IPS DF 6.9 (cell line): ENCODE data around the gene KLF4.

Experiments
- DNase-seq: peaks from one replicate; pipeline ENCODE4 v3.0.0-alpha.2; 2013; ENCODE audit warnings: low read depth, low spot score
- H3K27ac ChIP-seq: one replicate; pipeline ENCODE4 v1.5.1; 2013; ENCODE audit warnings: low read length, control low read depth
- H3K27me3 ChIP-seq: 2 replicates; pipeline ENCODE4 v1.6.1; 2013; ENCODE audit warnings: mild to moderate bottlenecking, low read length; ENCODE audit not compliant: control insufficient read depth, insufficient read depth
- H3K36me3 ChIP-seq: 2 replicates; pipeline ENCODE4 v1.6.1; 2013; ENCODE audit warnings: low read length; ENCODE audit not compliant: control insufficient read depth, insufficient read depth
- H3K4me1 ChIP-seq: 2 replicates; pipeline ENCODE4 v1.6.1; 2013; ENCODE audit warnings: low read length; ENCODE audit not compliant: control insufficient read depth, insufficient read depth
- H3K4me3 ChIP-seq: 2 replicates; pipeline ENCODE4 v1.5.1; 2013; ENCODE audit warnings: mild to moderate bottlenecking, low read length
- H3K9me3 ChIP-seq: 2 replicates; pipeline ENCODE4 v1.6.1; 2013; ENCODE audit warnings: low read length, inconsistent platforms; ENCODE audit not compliant: control insufficient read depth, insufficient read depth
- WGBS: extraction: QIAGEN DNeasy Blood & Tissue Kit; methylation state at CpG from one replicate; pipeline ENCODE4 v1.1.7; 2013; ENCODE audit warnings: mixed read lengths, missing lambda C conversion rate; ENCODE audit not compliant: insufficient read length, insufficient coverage; 5-methylcytosine and 5-hydroxymethylcytosine counted together

KLF4 gene

DNA sequence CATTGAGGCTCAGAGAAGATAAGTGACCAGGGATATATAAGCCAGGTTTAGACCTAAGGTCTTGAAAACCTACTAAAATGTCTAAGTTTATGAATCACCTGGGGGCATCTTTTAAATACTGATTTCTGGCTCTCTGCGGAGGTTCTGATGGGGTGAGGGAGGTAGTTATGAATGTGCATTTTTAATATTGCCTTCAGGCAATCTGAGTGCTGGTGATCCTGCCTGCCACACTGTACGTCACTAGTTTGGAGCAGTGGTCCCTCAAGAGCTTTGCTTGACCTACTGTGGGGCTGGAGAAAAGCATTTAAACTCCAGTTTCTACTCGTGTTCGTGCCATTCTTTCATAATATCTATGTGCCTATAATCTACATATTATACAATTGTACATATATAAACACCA is 36.1 kb downstream of the KLF4 start:
- no peaks in the 10 kb centered on the region for H3K9me3 ChIP-seq
- H3K27ac ChIP-seq, result no peak overlapping the region
- no CpG with 5 or more reads among the region's 4 CpGs for WGBS
- H3K4me3 ChIP-seq, result no peak overlapping the region
- H3K4me1 ChIP-seq, result no peaks in the 10 kb centered on the region
- H3K27me3 ChIP-seq, result no peaks in the 10 kb centered on the region
- no peak for DNase-seq
- no peaks in the 10 kb centered on the region for H3K36me3 ChIP-seq

DNA sequence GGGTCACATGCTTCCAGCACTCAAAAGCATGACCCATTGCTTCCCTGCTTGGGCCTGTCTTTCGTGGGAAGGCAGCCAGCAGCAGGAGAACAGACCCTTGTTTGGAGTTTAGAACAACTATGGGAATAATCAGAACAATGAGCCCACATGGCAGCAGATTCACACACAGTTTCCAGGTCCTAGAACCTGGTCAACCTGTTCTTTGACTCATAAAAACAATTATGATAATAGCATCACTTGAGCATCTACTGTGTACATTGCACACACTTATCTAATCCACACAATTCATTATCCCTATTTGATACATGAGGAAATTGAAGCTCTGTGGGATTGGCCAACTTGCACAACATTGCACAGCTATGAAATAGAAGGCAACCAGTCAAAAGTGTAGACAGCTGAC is 41.7 kb downstream of the KLF4 start:
- H3K4me3 ChIP-seq, result no peak overlapping the region
- H3K27me3 ChIP-seq, result no peaks in the 10 kb centered on the region
- no peaks in the 10 kb centered on the region for H3K4me1 ChIP-seq
- WGBS, result no CpG with 5 or more reads among the region's 1 CpG
- H3K36me3 ChIP-seq, result no peaks in the 10 kb centered on the region
- no peaks in the 10 kb centered on the region for H3K9me3 ChIP-seq
- DNase-seq, result no peak
- H3K27ac ChIP-seq, result no peak overlapping the region

DNA sequence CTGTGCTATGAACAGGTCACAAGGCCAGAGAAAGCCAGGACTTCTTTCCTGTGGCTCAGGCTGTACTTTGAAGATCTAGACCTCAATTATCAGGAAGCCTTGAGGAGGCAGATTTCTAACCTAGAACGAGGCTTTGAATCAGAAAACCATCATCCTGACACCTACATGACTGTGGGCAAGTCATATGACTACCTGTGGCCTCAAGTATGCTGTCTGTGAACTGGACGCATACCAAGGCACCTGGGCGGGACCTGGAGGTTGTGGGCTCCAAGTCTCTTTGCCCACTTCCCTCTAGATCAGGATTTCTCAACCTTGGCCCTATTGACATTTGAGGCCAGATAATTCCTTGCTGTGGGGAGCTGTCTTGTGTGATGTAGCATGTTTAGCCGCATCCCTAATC is 42.5 kb downstream of the KLF4 start:
- WGBS, result no CpG with 5 or more reads among the region's 4 CpGs

DNA sequence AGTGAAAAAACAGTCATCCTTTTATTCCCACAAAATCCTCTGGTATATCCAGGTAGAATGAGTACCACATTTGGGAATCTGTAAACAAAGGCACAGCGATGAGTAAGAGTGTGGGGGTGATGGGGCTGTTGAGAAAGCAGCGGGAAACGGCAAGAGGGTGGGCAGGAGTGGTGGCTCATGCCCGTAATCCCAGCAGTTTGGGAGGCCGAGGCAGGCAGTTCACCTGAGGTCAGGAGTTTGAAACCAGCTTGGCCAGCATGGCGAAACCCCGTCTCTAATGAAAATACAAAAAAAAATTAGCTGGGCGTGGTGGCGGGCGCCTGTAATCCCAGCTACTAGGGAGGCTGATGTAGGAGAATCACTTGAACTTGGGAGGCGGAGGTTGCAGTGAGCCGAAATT is 43.1 kb downstream of the KLF4 start:
- H3K9me3 ChIP-seq, result no peaks in the 10 kb centered on the region
- no peaks in the 10 kb centered on the region for H3K4me1 ChIP-seq
- WGBS, result no CpG with 5 or more reads among the region's 12 CpGs
- no peaks in the 10 kb centered on the region for H3K36me3 ChIP-seq
- no peak overlapping the region for H3K4me3 ChIP-seq
- DNase-seq, result no peak
- no peak overlapping the region for H3K27ac ChIP-seq
- no peaks in the 10 kb centered on the region for H3K27me3 ChIP-seq

More for the DNA sequence above, 42.5 kb downstream of the KLF4 start:
- Histone ChIP-seq H3K4me3 (no peak overlapping the region), H3K36me3 (no peaks in the 10 kb centered on the region), H3K9me3 (no peaks in the 10 kb centered on the region), H3K4me1 (no peaks in the 10 kb centered on the region), H3K27me3 (no peaks in the 10 kb centered on the region), H3K27ac (no peak overlapping the region)
- no peak for DNase-seq

DNA sequence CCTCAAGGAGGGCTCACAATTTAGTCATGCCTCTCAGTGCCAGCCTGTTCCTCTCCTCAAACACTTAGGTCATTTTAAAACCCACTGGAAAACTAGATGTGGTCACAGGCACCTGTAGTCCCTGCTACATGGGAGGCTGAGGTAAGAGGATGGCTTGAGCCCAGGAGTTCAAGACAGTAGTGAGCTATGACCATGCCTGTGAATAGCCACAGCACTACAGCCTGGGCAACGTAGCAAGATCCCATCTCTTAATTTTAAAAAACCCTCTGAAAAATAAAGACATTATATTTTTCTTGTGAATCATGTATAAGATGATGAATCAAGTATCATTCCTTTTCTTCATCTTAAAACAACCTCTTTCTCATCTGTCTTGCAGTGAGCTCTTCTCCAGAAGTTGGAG is 45.8 kb downstream of the KLF4 start:
- no CpG with 5 or more reads among the region's 1 CpG for WGBS

DNA sequence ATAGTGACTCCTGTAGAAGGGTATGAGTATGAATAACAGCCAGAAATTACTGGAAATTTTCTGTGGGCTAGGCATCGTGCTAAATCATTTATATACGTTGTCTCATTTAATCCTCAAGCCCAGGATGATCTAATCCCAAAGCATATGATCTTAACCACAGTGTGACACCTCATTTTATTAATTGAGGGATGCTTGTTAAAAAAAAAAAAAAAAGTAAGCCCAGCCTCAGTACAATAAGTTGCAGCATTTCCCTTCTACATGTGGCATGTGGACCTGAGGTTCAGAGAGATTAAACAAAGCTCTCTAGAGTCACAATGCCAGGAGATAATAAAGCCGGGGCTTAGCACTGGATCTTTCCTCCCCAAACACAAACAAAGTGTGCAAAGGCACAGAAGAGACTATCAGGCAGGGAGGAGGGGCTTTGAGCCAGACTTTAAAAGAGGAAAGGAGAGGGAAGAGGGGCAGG is 49.5 kb downstream of the KLF4 start:
- no peaks in the 10 kb centered on the region for H3K36me3 ChIP-seq
- H3K27ac ChIP-seq, result no peak overlapping the region
- H3K9me3 ChIP-seq, result no peaks in the 10 kb centered on the region
- H3K27me3 ChIP-seq, result no peaks in the 10 kb centered on the region
- no CpG with 5 or more reads among the region's 3 CpGs for WGBS
- no peak for DNase-seq
- H3K4me3 ChIP-seq, result no peak overlapping the region
- no peaks in the 10 kb centered on the region for H3K4me1 ChIP-seq

More for the DNA sequence above, 45.8 kb downstream of the KLF4 start:
- Histone ChIP-seq H3K27ac (no peak overlapping the region), H3K27me3 (no peaks in the 10 kb centered on the region), H3K9me3 (no peaks in the 10 kb centered on the region), H3K4me1 (no peaks in the 10 kb centered on the region), H3K4me3 (no peak overlapping the region), H3K36me3 (no peaks in the 10 kb centered on the region)
- DNase-seq, result no peak

DNA sequence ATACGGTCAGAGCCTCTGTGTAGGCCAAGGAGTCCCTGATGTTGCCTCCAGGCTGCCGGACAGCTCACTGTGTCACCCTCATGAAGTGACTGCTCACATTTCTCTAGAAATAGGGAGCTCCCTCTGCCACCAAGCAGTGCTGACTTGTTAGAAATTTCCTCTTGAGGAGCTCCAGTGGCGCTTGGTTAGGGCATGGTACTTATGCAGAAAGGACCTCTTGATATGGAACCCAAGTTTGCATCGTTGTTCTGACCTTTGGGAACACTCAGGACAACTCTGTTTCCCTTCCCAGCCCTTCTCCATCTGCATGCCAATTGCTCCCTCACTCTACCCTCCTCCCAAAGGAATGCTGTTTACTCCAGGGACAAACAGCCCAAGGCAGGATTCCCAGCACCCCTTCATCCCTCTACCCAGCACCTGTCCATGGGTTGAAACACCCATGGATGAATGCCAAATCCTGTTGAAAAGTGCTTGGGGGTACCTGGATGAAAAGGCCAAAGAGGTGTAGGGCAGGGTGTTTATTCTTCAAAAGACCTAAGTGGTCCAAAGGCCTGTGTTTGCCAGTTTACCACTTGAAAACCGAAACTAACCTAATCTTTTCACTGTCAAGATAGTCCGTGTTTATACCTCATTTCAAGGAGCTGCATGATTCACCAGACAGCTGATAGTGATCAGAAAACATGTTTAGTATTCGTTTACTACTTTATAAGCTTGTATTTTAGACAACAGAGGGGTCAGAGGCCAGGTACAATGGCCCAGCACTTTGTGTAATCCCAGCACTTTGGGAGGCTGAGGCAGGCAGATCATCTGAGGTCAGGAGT is 51.1 kb downstream of the KLF4 start:
- Histone ChIP-seq H3K27me3 (no peaks in the 10 kb centered on the region), H3K4me3 (no peak overlapping the region), H3K4me1 (no peaks in the 10 kb centered on the region), H3K36me3 (no peaks in the 10 kb centered on the region), H3K27ac (no peak overlapping the region), H3K9me3 (no peaks in the 10 kb centered on the region)
- WGBS, result no CpG with 5 or more reads among the region's 7 CpGs
- DNase-seq, result peak; percentile 67

DNA sequence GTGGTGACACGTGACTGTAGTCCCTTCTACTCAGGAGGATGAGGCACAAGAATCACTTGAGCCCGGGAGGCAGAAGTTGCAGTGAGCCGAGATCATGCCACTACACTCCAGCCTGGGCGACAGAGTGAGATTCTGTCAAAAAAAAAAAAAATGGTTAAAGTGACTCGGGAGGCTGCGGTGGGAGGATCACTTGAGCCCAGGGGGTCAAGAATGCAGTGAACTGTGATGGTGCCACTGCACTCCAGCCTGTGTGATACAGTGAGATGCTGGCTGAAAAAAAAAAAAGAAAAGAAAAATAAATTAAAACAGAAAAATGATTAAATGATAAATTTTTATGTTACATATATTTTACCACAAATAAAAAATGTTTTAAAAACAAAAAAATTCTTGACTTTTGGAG is 51.9 kb downstream of the KLF4 start:
- DNase-seq, result no peak
- Histone ChIP-seq H3K36me3 (no peaks in the 10 kb centered on the region), H3K4me1 (no peaks in the 10 kb centered on the region), H3K27ac (no peak overlapping the region), H3K4me3 (no peak overlapping the region), H3K9me3 (no peaks in the 10 kb centered on the region), H3K27me3 (no peaks in the 10 kb centered on the region)
- WGBS, result no CpG with 5 or more reads among the region's 6 CpGs

DNA sequence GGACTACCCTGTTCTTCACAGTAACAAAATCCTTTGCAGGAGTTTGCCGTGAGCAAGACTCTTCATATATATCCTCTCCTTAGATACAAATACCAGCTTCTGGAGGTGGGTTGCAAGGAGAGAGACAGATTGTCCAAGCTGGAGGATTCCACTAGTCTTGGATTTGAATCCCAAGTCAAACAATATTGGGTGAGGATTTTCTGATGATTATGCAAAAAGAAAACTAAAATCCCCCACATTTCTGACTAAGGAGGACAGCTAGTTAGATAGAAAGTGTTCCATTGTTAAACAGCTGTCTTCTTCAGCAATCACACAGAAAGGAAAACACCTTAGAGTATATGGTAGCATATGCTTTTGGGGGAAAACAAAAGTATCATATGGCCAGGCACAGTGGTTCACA is 54.2 kb downstream of the KLF4 start:
- no peak overlapping the region for H3K27ac ChIP-seq
- H3K4me3 ChIP-seq, result no peak overlapping the region

More for the DNA sequence above, 54.2 kb downstream of the KLF4 start:
- no peak for DNase-seq
- H3K36me3 ChIP-seq, result no peaks in the 10 kb centered on the region
- H3K9me3 ChIP-seq, result no peaks in the 10 kb centered on the region
- WGBS, result no CpG with 5 or more reads among the region's 1 CpG
- no peaks in the 10 kb centered on the region for H3K4me1 ChIP-seq
- no peaks in the 10 kb centered on the region for H3K27me3 ChIP-seq
